Erythroblast (primary cell): ENCODE data around the gene MTCL3.

Source experiments
- DNase-seq, 2 experiments: peaks; one replicate each; lab custom pipeline; 2025; lab: John Stamatoyannopoulos, UW
- GATA1 ChIP-seq: IDR thresholded peaks from 2 replicates; pipeline ENCODE4 v1.6.1; 2011; ENCODE audit warnings: low read depth, mild to moderate bottlenecking, control low read depth, low read length, moderate library complexity
- POLR2A ChIP-seq: IDR thresholded peaks from 2 replicates; pipeline ENCODE4 v1.6.1; 2011; ENCODE audit warnings: mild to moderate bottlenecking, low read length

MTCL3 gene

DNA sequence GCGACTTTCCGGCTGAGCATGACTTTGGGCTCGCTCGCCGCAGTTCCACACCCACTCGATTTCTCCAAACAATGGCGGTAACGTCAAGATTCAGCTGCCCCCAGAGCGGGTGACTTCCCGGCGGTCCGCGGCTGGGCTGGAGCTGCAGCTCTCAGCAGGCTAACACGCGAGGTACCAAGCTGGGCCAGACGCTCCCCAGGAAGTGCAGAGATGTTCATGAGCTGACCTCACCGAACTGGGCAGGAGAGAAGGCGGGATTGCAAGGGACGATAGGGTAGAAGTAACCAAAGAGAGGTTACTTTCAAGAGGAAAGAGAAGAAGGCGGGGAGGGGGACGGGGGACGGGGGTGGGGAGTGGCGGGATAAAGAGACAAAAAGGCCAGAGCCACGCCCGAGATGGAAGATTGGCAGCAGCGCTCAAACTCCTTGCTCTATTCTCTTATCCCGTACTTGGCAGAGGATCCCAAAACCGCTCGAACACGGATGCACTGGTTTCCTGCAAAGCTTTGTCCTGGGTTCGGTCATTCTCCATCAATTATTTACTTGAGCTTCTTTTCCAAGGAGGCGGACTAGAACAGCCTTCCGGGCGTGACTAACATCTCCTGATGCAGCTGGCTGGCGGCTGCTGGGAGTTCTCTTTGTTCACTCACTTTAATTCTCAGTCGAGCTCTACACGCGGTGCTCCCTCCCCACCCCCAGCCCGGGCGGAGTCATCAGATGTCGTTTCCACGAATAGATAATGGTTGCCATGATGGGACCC, at the start of gene MTCL3:
TSS of gene MTCL3 (minus strand) at position 626 of the 759 bp plus-strand sequence.
- TF ChIP-seq GATA1 (no peak), POLR2A (no peak)

GRCh38 chr6:127567476-127567875, 48.3 kb upstream of the MTCL3 start:
- TF ChIP-seq GATA1 (no peak), POLR2A (no peak)
- no peak for DNase-seq

More for the DNA sequence above, at the start of gene MTCL3:
- no peak for DNase-seq

DNA sequence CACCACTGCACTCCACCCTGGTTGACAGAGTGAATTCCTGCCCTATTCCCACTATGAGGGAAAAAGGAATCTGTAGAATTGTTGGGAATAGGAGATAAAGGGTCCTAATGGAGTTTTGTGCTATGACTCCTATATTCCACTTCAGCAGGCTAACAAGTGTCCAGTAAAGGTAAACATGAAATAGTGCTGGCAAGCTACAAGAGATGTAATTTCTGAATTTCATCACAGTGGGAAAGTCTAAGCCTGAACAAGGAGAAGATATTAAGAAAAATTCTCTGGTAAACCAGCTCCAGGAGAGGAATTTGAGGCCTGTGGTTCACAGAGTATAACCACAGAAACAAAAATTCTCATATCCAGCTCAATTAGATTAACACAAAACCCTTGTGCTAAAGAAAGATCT, 47.5 kb upstream of the MTCL3 start:
- no peak for DNase-seq
- TF ChIP-seq POLR2A (no peak), GATA1 (no peak)

DNA sequence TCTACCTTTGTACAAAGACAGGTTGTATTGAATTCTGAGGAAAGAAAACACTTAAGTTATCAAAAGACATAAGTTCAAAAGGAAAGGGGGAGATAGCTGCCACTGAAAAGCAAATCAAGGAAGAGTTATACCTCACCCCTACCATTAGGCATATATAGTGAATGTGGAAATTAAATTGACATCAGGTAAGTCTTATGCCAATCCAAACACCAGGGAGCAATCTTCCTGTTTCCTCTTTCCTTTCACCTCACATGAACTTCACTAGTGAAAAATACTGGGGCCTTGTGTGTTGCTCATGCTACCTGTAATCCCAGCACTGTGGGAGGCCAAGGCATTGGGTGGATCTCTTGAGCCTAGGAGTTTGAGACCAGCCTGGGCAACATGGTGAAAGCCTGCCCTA, 47.0 kb upstream of the MTCL3 start:
- DNase-seq, result no peak
- TF ChIP-seq GATA1 (no peak), POLR2A (no peak)

- no peak for DNase-seq
- TF ChIP-seq POLR2A, result no peak
- no peak for TF ChIP-seq GATA1
Measured at GRCh38 chr6:127564761-127565160, 45.6 kb upstream of the MTCL3 start.

- no peak for TF ChIP-seq GATA1
- no peak for TF ChIP-seq POLR2A
- DNase-seq, result no peak
Measured at GRCh38 chr6:127561660-127562059, 42.5 kb upstream of the MTCL3 start.

- no peak for TF ChIP-seq POLR2A
- no peak for TF ChIP-seq GATA1
- DNase-seq, result peak in 1 of 2 experiments; percentile 1
Measured at GRCh38 chr6:127554435-127555006, 35.4 kb upstream of the MTCL3 start.

DNA sequence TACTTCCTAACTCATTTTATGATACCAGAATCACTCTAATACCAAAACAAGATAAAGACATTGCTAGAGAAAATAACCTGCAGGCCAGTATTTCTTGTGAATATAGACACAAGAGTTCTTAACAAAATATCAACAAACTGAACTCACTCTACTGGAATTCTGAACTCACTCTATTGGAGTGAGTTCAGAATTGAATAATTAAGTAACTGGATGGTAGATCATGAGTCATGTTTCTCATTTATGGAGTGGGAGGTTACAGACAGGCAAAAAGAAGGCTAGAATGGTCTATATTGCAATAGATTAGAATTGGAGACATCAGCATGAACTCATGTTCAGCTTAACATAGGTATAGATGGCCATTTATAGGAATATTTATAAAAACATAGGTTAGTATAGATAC, 31.3 kb upstream of the MTCL3 start:
- no peak for TF ChIP-seq GATA1
- TF ChIP-seq POLR2A, result no peak
- no peak for DNase-seq

- TF ChIP-seq POLR2A, result no peak
- TF ChIP-seq GATA1, result no peak
- no peak for DNase-seq
Measured at GRCh38 chr6:127547904-127548649, 28.9 kb upstream of the MTCL3 start.

DNA sequence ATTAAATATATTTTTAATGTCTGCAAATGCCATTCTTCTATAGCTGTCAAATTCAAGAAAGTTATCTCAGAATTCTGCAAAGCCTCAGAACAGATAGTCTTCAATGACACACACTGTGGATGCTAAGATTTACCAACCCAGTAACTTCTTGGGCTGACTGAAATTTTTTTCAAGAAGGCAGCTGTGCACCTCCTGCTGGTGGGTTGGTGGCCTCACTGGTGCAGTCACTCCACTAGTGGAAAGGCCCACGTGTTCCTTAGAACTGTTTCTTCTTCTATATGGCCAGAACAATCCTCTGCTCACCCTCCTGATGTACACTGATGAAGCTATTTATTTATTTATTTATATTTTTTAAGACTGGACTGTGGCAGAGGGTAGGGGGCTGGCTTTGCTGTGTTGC, 28.1 kb upstream of the MTCL3 start:
- peak; percentile 1 to 6 for DNase-seq
- no peak for TF ChIP-seq GATA1
- TF ChIP-seq POLR2A, result no peak

DNA sequence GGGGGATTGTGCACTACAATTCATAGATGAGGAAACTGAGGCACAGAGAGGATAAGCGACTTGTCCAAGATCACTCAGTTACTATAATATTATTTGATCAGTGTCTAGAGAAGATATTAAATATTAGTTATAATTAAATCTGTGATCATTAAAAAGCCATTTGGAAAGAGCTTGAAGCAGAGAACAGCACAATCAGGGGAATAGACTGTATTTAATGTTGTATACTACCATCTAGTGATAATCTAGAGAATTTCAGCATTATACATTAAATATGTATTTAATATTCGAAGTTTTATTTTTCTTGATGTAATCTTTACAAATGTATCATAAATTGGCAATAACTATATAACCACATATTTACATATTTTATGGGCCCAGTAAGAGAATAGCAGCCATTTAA, 20.1 kb upstream of the MTCL3 start:
- DNase-seq, result no peak
- TF ChIP-seq GATA1 (no peak), POLR2A (no peak)

DNA sequence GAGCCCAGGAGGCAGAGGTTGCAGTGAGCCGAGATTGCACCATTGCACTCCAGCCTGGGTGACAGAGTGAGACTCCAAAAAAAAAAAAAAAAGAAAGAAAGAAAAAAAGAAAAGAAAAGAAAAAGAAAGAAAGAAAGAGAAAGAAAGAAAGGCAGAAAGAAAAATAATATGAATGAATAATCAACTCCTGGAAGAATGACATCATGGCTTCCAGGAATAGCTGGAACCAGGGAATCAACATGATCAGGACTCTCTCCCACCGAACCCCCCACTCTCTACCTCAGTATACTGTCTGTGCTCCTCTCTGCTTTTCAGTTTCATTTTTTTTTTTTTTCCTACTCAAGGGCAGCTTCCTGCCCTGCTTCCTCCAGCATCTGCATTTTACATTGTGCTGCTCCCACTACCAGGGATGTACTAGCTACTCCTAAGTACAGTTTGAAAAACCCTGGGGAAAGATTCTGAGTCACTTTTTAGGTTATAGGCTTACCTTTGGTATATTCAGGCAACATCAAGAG, 19.7 kb upstream of the MTCL3 start:
- DNase-seq, result no peak
- TF ChIP-seq GATA1 (no peak), POLR2A (no peak)

GRCh38 chr6:127533736-127534135, 14.6 kb upstream of the MTCL3 start:
- DNase-seq, result no peak
- TF ChIP-seq GATA1 (no peak), POLR2A (no peak)

GRCh38 chr6:127533011-127533410, 13.9 kb upstream of the MTCL3 start:
- TF ChIP-seq GATA1 (no peak), POLR2A (no peak)
- no peak for DNase-seq

GRCh38 chr6:127522714-127523113, 3.6 kb upstream of the MTCL3 start:
- no peak for TF ChIP-seq GATA1
- no peak for TF ChIP-seq POLR2A
- DNase-seq, result no peak

DNA sequence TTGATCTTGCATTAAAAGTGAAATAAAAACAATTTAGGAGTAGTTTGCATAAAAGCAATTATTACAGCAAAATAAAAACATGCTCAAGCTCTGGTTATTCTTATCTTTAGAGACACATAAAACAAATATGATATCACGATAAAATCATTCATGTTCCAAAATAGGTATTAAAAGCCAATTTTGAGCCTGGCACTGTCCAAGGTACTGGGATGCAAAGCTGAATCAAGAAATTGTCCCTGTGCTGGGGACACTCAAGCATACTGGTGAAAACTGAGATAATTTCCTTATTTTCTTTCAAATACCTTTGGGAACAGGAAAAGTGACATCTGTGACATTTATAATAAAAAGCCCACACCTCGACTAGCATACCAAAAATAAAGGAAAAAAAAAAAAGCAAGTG, 931 bp upstream of the MTCL3 start:
- TF ChIP-seq GATA1, result no peak
- TF ChIP-seq POLR2A, result no peak
- DNase-seq, result no peak
